Prostate gland (tissue), 2 donors: ENCODE data around the gene C22orf31. TPM values are rescaled to one million over a fixed set of nuclear protein-coding genes. Genes with fewer than 3 reads are reported as not detected.

Experiments
- DNase-seq: peaks from one replicate; pipeline ENCODE4 v3.0.0-alpha.2; 2019; ENCODE audit warnings: low spot score
- H3K27ac ChIP-seq, 2 donors: fragments of 200-600 bp; sonication (generic); 2 replicates each; pipeline ENCODE4 v1.5.1; 2017 to 2019
- H3K27me3 ChIP-seq: fragments of 200-600 bp; sonication (generic); replicated peaks from 2 replicates; pipeline ENCODE4 v1.5.1; 2019; ENCODE audit not compliant: insufficient read depth
- H3K36me3 ChIP-seq, 2 donors: fragments of 200-600 bp; sonication (generic); 1 replicate in 1 of 2; 2 replicates in 1 of 2; pipeline versions ENCODE4 v1.5.1 to v1.8.1; 2017 to 2019
- H3K4me1 ChIP-seq: fragments of 200-600 bp; sonication (generic); replicated peaks from 2 replicates; pipeline ENCODE4 v1.5.1; 2019
- H3K4me3 ChIP-seq, 2 donors: fragments of 200-600 bp; sonication (generic); 2 replicates each; pipeline ENCODE4 v1.5.1; 2017 to 2019
- H3K9me3 ChIP-seq: fragments of 200-600 bp; sonication (generic); 2 replicates; pipeline ENCODE4 v1.5.1; 2017
- CTCF ChIP-seq, 4 experiments: fragments of 200-600 bp in 2 of 4; fragments of 450-650 bp in 2 of 4; sonication (generic) in 2 of 4; IDR thresholded peaks; 1 replicate in 3 of 4; 2 replicates in 1 of 4; pipeline ENCODE4 v1.5.1; 2016 to 2019; ENCODE audit warnings: antibody characterized with exemption in 4 of 4, mild to moderate bottlenecking in 2 of 4, moderate library complexity in 2 of 4
- POLR2A ChIP-seq: fragments of 450-650 bp; IDR thresholded peaks from one replicate; pipeline ENCODE4 v1.6.1; 2016; ENCODE audit warnings: antibody characterized with exemption, mild to moderate bottlenecking
- POLR2AphosphoS5 ChIP-seq: sonication (generic); formaldehyde crosslinking; IDR thresholded peaks from one replicate; pipeline ENCODE4 v1.6.1; 2017; ENCODE audit warnings: antibody characterized with exemption
- WGBS: methylation state at CpG from one replicate; pipeline ENCODE4 v1.1.5; 2018; 5-methylcytosine and 5-hydroxymethylcytosine counted together
- intact Hi-C: fragments of 100-400 bp; cut with DNase I; formaldehyde crosslinking; loops from one replicate; pipeline ENCODE4 v1.14.2; 2022
- total RNA-seq, 2 donors: library from RNA; depleted of rRNA; stranded (reverse); fragments of >200 nt; gene quantifications; one replicate each; pipeline ENCODE4 v1.1.0, GENCODE V29; 2016

C22orf31 gene
- total RNA-seq, 2 donors from 2014 or later, result 0.36 to 1.4 TPM

- DNase-seq, result no peak
- Histone ChIP-seq H3K4me3 (no peak overlapping the region), H3K27me3 (no peaks in the 10 kb centered on the region), H3K9me3 (no peaks in the 10 kb centered on the region), H3K4me1 (no peaks in the 10 kb centered on the region), H3K36me3 (no peaks in the 10 kb centered on the region), H3K27ac (no peak overlapping the region)
- whole genome bisulfite sequencing, result 71% methylated on average over 6 of the region's 6 CpGs
- TF ChIP-seq POLR2A, result no peak
- TF ChIP-seq POLR2AphosphoS5, result no peak
- no peak for TF ChIP-seq CTCF (IDR thresholded peaks at IDR 0.05)
- intact Hi-C loops, result no loop called here
Observed at GRCh38 chr22:29022101-29022817, 39.4 kb downstream of the C22orf31 start.

- no peaks in the 10 kb centered on the region for H3K27me3 ChIP-seq
- no peak overlapping the region for H3K4me3 ChIP-seq
- no peak for TF ChIP-seq POLR2A
- TF ChIP-seq POLR2AphosphoS5, result no peak
- TF ChIP-seq CTCF (IDR thresholded peaks at IDR 0.05), result no peak
- H3K36me3 ChIP-seq, result no peaks in the 10 kb centered on the region
- intact Hi-C loops, result no loop called here
- H3K27ac ChIP-seq, result no peak overlapping the region
- H3K9me3 ChIP-seq, result no peaks in the 10 kb centered on the region
- H3K4me1 ChIP-seq, result no peaks in the 10 kb centered on the region
- 98% methylated on average over 4 of the region's 4 CpGs for WGBS
- DNase-seq, result no peak
Observed at GRCh38 chr22:29018293-29019189, 43.1 kb downstream of the C22orf31 start.

GRCh38 chr22:29016067-29016938 is 45.3 kb downstream of the C22orf31 start:
- Histone ChIP-seq H3K4me3 (no peak overlapping the region), H3K9me3 (no peaks in the 10 kb centered on the region), H3K27ac (no peak overlapping the region), H3K4me1 (peaks cover under 1% of the 10 kb centered on the region), H3K27me3 (no peaks in the 10 kb centered on the region), H3K36me3 (no peaks in the 10 kb centered on the region)
- DNase-seq, result no peak
- 69% methylated on average over 3 of the region's 3 CpGs for WGBS
- TF ChIP-seq POLR2A (no peak), POLR2AphosphoS5 (no peak), CTCF (IDR thresholded peaks at IDR 0.05) (no peak)
- intact Hi-C loops, result no loop called here

GRCh38 chr22:29014773-29015172 is 46.9 kb downstream of the C22orf31 start:
- Histone ChIP-seq H3K4me3 (no peak overlapping the region), H3K27ac (no peak overlapping the region), H3K36me3 (no peaks in the 10 kb centered on the region), H3K27me3 (no peaks in the 10 kb centered on the region), H3K9me3 (no peaks in the 10 kb centered on the region), H3K4me1 (peaks cover 4% of the 10 kb centered on the region)
- intact Hi-C loops, result no loop called here
- no peak for DNase-seq
- no peak for TF ChIP-seq POLR2AphosphoS5
- WGBS, result 88% methylated on average over 4 of the region's 4 CpGs

- no peak overlapping the region for H3K27ac ChIP-seq
- peaks cover 4% of the 10 kb centered on the region for H3K4me1 ChIP-seq
- H3K9me3 ChIP-seq, result no peaks in the 10 kb centered on the region
- H3K4me3 ChIP-seq, result no peak overlapping the region
- no peaks in the 10 kb centered on the region for H3K36me3 ChIP-seq
- WGBS, result 65% methylated on average over 4 of the region's 4 CpGs
- no peaks in the 10 kb centered on the region for H3K27me3 ChIP-seq
- no peak for DNase-seq
- intact Hi-C loops, result no loop called here
- no peak for TF ChIP-seq POLR2AphosphoS5
Observed at GRCh38 chr22:29014293-29014692, 47.3 kb downstream of the C22orf31 start.
